GM19023 (cell line): ENCODE results near the gene SLA2.
"Not testable (repeated sequence)": the region's sequence is repeated elsewhere in the genome, so short reads cannot be mapped to it uniquely, and the experiment has no call there.

ENCODE experiments used
- ATAC-seq: cut with Tn5 transposase; IDR thresholded peaks from one replicate; pipeline ENCODE4 v1.9.1; 2021; ENCODE audit warnings: mild to moderate bottlenecking, moderate library complexity; ENCODE audit not compliant: unreplicated experiment

Gene SLA2

DNA sequence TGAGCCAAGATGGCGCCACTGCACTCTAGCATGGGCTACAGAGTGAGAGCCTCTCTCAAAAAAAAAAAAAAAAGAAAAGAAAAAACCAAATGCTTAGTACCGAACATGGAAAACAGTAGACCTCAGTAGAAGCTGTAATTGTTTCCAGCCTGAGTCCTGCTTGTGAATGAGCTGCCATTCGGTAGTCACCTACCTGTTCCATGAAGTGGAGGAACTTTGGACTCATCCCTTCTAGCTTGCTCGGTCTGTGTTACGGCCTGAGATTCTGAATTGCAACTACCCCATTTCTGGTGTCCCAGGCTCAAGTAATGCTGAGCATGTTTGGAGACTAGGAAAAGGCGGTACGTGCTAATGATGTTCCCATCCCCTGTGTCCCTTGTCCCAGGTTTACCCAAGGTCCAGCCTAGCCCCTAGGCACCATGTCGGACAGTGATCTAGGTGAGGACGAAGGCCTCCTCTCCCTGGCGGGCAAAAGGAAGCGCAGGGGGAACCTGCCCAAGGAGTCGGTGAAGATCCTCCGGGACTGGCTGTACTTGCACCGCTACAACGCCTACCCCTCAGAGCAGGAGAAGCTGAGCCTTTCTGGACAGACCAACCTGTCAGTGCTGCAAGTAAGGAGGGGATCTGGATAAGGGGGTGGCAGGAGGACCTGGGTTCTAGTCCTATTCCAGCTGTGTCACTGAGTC, 67.5 kb downstream of the SLA2 start:
- no peak for ATAC-seq

DNA sequence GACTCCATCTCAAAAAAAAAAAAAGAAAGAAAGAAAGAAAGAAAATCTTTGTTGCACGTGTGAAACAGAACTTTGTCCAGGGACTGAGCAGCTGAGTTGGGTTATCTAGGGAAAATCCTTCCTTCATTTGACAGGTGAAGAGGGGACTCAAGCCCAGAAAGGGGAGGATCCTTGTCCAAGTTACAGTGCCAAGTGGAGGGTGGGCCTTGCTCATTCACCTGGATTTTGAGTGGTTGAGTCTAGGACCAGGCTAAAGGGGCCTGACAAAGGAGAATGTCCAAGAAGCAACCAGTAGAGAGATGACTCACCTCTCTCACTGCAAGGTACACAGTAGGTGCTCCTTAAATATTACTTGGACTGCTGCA, 69.9 kb downstream of the SLA2 start:
- ATAC-seq, result no peak

DNA sequence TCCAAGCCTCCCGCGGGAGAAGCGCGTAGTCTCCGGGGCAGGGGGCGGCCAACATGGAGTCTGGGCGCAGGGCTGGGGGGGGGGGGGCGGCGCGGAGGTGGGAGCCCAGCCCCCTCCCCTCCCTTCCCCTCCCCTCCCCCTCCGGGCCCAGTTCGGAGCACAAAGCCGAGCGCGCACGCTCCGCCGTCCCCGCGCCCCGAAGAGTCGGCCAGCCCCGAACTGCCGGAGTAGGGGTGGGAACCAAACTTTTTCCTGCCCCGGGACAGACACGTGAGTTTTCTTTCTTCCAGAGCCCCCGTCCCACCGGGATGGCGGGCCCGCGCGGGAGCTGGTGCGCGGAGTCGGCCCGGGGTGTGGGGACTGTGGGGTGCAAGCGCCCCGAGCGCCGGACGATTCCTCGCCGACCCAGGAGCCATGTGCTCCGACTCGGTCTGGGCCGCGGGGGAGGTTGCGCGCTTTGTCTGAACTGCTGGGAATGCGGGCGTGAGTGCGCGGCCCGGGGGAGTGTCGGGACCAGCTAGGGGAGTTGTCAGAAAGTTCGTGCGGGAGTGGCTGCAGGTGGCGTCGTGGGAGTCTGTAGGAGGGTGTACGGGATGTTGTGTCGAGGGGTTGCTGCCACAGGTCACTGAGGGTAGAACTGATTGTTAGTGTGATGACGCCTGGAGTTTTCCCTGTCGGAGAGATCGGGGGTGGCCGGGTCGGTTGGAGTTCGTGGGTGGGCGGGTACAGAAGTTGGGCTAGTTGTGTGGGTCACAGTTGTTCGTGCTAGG, 71.4 kb downstream of the SLA2 start:
- ATAC-seq, result no peak

DNA sequence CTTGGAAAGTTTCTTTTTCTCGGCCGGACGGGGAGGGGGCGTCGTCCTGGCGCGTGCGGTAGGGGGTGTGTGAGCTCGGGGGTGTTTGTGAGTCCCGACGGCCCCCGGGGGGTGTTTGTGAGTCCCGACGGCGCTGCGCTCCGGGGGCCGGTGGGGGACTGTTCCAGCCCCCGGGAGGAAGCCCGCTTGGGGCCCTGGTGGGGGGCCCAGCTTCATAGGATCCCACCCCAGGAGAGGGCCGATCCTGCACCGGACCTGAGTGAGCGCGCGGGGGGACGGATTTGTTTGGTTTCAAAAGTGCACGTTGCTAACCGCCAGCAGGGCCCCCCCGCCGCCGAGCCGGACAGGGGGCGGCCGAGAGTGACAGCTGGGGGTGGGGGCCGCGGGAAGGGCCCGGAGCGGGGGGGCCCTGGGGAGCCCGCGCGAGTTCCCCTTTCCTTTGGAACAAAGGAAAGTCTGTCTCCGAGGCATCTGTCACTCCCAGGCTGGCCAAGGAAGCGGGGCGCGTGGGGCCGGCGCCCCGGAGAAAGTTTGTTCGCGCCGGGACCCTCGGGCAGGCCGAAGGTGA, 72.1 kb downstream of the SLA2 start:
- ATAC-seq, result peak; percentile 11

DNA sequence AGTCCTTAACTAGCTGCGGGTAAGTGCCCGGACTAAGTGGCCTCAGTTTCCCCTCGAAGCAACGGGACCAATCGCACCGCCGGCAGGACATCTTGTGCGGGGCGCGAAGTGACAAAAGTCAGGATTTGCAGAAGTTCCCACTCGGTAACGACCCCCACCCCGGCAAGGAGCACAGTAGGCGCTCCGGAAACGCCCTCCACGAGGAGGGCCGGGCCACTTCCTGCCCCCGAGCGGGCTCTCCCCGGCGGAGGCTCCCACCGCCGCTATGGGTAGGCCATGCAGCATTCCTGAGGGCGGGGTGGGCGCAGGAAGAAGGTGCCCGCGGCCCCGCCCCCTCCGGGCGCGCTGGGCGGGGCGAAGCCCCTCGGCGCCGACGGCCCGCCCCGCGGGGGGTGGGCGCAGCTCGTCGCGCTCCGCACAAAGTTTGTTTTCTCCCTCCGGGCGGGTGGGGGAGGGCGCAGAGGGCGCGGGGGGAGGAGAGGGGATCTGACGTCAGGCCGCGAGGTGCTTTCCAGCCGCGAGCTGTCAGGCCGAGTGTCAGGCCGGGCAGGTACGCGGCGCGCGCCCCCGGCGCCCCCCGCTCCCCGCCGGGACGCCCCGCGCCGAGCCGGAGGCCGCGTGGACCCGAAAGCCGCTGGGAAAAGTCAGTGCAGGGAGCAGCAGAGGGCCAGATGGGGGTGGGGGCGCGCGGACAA, 72.7 kb downstream of the SLA2 start, which contains the start of gene TGIF2:
Gene TGIF2 (plus strand): TSS at position 495 of the 695 bp plus-strand sequence. CDS start 5,178 bp downstream, outside the sequence.
- peak; percentile 52 for ATAC-seq

DNA sequence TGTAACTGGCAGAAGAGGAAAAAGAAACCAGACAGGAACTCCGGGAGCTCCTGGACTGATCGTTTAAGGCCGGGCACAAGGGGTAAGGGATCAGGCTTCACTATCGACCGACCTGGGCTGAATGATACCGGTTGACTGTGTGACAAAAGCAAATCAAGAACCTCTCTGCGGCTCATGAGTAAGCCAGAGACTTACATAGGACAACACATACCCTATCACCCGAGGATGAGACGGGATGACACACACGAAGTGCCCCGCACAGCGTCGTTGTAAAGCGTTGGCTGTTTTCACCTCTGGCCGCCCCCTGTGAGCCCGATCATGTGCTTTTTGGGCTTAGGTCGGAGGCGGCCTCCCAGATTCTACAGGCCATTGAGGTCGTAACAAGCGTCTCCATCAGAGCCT, 73.3 kb downstream of the SLA2 start:
- peak; percentile 11 for ATAC-seq

DNA sequence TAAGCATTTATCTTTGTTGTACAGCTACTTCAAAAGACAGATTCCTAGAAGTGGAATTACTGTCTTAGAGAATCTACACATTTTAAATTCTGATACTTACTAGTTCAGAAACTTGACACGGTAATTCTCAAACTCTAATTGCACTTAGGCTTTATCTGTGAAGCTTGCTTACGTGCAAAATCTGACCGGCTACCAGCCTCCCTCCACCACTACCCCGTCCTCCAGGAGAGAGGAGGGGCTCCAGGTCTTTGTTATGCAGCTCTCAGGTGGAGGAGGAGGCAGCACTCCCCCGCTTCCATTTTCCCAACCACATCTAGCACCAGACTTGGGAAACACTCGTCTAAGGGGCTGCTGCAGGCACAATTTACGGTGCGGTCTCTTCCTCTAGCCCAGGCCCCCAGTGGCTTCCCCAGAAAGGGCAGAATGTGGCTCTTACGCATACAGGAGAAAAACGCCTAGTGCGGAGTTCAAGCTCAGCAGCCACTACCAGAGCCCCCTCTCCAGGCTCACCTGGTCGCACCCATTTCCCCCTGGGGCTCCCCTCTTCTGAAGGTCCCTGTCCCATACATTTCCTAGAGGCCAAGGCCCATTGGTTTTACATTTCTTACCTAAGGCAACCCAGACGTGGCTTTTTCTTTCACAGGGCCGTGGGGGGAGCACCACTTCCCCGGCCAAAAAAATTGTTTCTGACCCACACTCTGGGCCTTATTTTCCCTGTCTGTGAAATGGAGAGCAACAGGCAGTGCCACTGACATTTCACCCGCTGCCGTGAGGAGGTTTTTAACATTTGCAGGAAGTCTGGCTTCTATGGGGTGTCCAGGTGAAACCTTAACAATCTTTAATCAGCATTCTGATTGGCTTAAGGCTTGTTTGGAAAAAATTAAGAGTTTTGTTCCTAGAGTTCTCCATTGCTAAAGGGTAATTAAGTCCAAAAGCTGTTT, 74.2 kb downstream of the SLA2 start:
- ATAC-seq, result no peak

DNA sequence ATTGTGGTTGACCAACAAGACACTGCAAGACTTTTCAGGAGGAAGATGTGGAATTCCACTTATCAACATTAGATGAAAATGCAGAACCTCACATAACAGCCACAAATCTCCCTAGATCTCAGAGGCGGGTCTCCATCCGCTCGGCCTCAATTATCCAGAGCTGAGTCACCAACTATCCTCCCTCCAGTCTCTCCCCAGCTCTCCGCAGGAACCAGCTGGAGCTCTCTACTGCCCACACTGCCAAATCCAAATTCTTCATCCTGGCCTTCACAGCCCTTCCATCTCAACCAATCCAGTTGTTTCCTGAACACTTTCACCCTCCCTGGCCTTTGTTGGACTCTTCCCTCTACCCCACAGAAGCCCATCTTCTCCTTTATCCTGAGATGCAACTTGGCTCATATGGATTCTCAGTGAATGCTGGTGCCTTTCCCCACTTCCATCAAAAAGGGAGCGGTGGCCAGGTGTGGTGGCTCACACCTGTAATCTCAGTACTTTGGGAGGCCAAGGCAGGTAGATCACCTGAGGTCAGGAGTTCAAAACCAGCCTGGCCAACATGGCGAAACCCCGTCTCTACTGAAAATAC, 76.1 kb downstream of the SLA2 start:
- ATAC-seq, result no peak

DNA sequence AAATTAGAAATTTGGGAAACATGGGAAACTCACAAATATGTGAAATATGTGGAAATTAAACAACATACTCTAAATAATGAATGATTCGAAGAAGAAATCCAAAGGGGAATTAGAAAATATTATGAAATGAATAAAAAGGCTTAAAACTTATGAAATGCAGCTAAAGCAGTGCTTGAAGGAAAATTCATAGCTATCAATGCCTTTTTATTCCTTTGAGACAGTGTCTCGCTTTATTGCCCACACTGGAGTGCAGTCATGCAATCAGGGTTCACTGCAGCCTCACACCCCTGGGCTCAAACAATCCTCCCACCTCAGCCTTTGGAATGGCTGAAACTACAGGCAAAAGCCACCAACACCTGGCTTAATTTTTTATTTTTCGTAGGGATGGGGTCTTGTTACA, 80.5 kb downstream of the SLA2 start:
- ATAC-seq, result no peak

DNA sequence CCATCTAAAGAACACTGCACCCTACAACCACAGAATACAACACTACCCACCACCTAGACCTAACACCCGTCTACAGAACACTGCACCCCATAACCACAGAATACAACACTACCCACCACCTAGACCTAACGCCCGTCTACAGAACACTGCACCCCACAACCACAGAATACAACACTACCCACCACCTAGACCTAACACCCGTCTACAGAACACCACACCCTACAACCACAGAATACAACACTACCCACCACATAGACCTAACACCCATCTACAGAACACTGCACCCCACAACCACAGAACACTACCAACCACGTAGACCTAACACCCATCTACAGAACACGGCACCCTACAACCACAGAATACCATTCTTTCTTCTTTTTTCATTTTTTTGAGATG, 81.3 kb downstream of the SLA2 start:
- ATAC-seq, result not testable (repeated sequence)

DNA sequence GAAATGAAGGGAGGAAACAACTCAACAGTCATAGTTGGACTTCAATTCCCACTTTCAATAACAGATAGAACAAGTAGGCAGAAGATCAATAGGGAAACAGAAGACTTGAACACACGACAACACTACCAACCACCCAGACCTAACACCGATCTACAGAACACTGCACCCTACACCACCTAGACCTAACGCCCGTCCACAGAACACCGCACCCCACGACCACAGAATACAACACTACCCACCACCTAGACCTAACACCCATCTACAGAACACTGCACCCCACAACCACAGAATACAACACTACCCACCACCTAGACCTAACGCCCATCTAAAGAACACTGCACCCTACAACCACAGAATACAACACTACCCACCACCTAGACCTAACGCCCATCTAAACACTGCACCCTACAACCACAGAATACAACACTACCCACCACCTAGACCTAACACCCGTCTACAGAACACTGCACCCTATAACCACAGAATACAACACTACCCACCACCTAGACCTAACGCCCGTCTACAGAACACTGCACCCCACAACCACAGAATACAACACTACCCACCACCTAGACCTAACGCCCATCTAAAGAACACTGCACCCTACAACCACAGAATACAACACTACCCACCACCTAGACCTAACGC, 81.8 kb downstream of the SLA2 start:
- ATAC-seq, result not testable (repeated sequence)

DNA sequence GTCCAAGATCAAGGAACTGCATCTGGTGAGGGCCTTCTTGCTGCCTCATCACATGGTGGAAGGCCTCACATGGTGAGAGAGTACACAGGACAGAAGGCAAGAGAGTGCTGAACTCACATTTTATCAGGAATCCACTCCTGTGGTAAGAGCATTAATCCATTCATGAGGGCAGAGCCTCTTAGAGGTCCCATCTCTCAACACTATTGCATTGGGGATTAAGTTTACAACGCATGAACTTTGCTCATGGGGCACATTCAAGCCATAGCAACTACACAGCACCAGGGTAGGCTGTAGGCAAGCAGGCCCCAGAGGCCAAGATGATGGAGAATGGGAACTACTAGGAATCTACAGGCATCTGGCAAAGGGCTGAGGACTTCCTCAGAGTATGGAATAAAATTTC, 82.6 kb downstream of the SLA2 start:
- ATAC-seq, result no peak

DNA sequence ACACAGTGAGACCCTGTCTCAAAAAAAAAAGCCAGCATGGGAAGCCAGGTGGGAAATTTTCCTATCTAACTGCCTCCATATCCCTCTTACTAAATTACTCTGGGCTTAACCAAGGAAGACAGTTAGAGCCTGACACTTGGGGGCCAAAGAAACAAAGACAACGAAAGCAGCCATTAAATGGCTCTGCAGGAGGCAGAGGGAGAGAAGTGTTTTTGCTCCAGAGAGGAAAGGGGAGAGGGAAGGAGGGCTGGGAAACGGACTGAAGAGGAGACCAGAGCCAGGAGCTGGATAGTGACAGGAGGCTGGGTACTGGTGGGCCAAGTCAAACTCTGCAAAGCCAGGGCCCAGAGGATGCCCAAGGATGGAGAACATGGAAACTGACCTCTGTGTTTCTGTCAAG, 83.3 kb downstream of the SLA2 start:
- no peak for ATAC-seq
